GM19372 (cell line): ENCODE measurements around the gene PRSS35.
"Not testable (repeated sequence)": the region's sequence is repeated elsewhere in the genome, so short reads cannot be mapped to it uniquely, and the experiment has no call there.

Experiments
- ATAC-seq: cut with Tn5 transposase; IDR thresholded peaks from one replicate; pipeline ENCODE4 v1.9.1; 2021; ENCODE audit warnings: mild to moderate bottlenecking, low read depth, moderate library complexity; ENCODE audit not compliant: unreplicated experiment

The PRSS35 gene

DNA sequence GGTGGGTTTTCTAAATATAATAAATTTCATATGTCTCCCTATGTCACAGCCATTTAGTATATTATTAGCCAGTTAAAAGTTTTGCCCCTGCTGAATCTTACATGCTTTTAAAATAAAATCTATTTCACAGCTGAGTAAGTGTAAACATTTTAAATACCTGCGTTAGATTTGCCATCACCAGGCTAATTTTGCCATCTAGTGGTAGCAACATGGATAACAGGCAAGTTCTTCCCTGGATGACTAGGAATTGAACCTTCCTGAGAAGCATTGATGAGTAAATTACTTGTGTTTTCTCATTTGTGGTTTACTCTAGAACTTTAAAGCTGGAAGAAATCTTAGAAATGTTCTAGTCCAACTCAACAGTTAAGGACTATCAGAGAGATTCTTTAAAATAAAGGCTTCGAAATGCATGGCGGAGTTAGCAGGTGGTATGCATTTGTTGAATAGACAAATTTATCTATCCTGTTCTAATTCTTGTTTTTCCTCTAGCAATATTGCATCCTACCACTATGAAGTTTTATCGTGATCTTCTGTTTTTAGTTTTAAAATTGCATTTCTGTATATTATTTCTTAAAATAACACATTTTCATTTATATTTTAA lies 2.6 kb downstream of the PRSS35 start:
- peak; percentile 61 for ATAC-seq

DNA sequence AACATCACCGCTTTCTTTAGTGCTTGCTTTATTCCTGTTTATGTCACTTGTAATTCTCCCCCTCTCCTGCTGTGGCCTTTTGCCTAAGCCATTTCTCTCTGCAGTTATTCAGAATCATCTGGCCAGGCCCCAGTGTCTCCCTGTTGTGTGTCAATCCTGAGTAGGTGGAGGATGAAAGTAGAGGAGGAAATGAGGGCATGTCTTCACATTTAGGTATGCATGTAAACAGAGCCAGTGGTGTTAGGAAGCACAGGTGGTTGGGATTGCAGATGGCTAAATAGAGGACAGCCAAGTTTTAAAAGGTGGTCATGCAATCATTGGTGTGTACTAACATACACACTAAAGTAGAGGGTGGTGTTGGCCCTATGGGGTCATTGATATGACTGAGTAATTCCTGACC lies 5.2 kb downstream of the PRSS35 start:
- no peak for ATAC-seq

DNA sequence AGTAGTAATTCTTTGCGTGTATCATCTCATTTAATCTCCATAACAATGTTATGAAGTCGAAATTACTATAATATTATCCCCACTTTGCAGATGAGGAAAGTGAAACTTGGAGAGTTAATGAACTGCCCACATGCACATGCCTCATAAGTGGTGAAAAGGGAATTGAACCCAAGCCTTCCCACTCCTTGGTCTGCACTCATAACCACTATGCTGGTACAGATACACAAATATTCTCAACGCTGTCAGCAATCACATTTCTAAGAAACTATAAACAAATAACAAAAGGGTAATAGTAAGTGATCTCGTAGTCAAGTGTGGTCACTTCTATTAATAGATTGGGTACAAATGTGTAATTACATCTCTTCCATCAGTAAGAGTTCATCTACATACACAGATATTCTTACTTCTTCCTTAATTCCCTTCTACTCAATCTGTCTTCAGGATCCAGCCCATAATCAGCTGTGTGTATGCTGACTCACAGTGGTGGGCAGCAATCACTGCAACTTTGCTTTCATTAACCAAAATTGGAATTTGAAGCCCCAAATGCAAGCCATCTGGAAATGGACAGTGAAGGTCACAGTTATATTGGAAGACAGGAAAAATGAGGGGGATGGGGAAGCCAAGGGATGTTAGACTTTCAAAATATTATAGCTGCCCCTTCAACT lies 6.6 kb downstream of the PRSS35 start:
- no peak for ATAC-seq

GRCh38 chr6:83536034-83536646 lies 23.8 kb downstream of the PRSS35 start:
- peak; percentile 85 for ATAC-seq

GRCh38 chr6:83536647-83537589 lies 24.6 kb downstream of the PRSS35 start:
- ATAC-seq: no peak

- no peak for ATAC-seq
Observed at GRCh38 chr6:83539678-83540077, 27.3 kb downstream of the PRSS35 start.

- no peak for ATAC-seq
Observed at GRCh38 chr6:83546636-83547035, 34.3 kb downstream of the PRSS35 start.

DNA sequence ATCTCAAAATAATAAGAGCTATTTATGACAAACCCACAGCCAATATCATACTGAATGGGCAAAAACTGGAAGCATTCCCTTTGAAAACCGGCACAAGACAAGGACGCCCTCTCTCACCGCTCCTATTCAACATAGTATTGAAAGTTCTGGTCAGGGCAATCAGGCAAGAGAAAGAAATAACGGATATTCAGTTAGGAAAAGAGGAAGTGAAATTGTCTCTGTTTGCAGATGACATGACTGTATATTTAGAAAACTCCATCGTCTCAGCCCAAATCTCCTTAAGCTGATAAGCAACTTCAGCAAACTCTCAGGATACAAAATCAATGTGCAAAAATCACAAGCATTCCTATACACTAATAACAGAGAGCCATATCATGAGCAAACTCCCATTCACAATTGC lies 38.1 kb downstream of the PRSS35 start:
- ATAC-seq: not testable (repeated sequence)

DNA sequence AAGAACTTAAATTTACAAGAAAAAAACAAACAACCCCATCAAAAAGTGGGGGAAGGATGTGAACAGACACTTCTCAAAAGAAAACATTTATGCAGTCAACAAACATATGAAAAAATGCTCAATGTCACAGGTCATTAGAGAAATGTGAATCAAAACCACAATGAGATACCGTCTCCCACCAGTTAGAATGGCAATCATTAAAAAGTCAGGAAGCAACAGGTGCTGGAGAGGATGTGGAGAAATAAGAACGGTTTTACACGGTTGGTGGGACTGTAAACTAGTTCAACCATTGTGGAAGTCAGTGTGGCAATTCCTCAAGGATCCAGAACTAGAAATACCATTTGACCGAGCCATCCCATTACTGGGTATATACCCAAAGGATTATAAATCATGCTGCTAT lies 39.4 kb downstream of the PRSS35 start:
- ATAC-seq: not testable (repeated sequence)

GRCh38 chr6:83556871-83557270 lies 44.5 kb downstream of the PRSS35 start:
- ATAC-seq: no peak

DNA sequence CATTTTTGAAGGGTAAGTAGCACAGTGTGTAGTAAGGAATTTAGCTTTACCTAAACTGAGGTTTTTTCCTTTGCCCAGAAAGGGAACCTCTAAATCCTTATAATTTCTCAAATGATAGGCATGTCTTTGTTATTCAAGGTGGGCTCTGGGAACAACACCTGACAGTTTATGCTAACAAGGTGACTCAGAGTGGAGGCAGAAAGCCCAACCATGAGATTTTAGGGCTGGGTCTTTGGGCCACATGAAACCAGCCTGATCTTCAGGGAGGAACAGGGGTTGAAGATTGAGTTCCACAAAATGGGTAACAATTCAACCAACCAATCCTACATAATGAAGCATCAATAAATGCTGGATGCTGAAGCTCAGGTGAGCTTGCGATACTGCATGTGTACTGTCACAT lies 46.6 kb downstream of the PRSS35 start:
- ATAC-seq: no peak

DNA sequence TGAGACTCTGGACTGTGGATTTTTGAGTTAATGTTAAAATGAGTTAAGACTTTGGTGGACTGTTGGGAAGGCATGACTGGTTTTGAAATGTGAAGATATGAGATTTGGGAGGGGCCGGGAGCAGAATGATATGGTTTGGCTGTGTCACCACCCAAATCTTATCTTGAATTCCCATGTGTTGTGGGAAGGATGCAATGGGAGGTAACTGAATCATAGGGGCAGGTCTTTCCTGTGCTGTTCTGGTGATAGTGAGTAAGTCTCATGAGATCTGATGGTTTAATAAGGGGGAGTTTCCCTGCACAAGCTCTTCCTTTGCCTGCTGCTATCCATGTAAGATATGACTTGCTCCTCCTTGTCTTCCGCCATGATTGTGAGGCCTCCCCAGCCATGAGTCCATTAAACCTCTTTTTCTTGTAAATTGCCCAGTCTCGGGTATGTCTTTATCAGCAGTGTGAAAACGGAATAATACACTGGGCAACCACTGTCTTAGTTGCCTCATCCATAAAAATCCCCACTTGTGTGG lies 59.4 kb downstream of the PRSS35 start:
- not testable (repeated sequence) for ATAC-seq

GRCh38 chr6:83574783-83575182 lies 62.4 kb downstream of the PRSS35 start:
- ATAC-seq: no peak
